H1 (cell line): ENCODE results near the gene BTNL8. TPM values are rescaled to one million over a fixed set of nuclear protein-coding genes. Genes with fewer than 3 reads are reported as not detected.

ENCODE experiments used
- polyA plus RNA-seq, 7 experiments: library from polyadenylated mRNA; depleted of rRNA in 3 of 7; stranded (reverse) in 5 of 7; unstranded in 2 of 7; fragments of >200 nt in 5 of 7; fragments of 200-250 nt in 2 of 7; gene quantifications; 1 replicate in 5 of 7; 2 replicates in 1 of 7; 4 replicates in 1 of 7; pipeline versions ENCODE4 v1.2.1 to v1.2.3, GENCODE V29; 2011 to 2013; ENCODE audit warnings: missing spikeins in 2 of 7, mixed read lengths in 2 of 7
- small RNA-seq: library from polyadenylated mRNA; stranded (forward); fragments of <200 nt; extraction: miRNeasy Mini kit (QIAGEN cat#:217004); gene quantifications from one replicate; pipeline ENCODE3, GENCODE V24; 2013; ENCODE audit not compliant: insufficient read depth
- total RNA-seq: library from RNA; stranded (reverse); fragmentation: NEBNext Ultra II Directional; extraction: Animal tissue kit (Norgen Biotek cat#: 25700); gene quantifications from 2 replicates; pipeline ENCODE4 v1.2.1, GENCODE V29; 2021

Gene BTNL8
- total and polyA plus RNA-seq, 2 of the 8 experiments (the other 6 are each of a cell fraction or from before 2014, with no cell fraction given), result 0.32 to 0.48 TPM

Small RNA genes lying within 50 kb of the gene (small RNA-seq; reads per million reads assigned to genes)
- gene RF00019 (not detected), gene RPS29P12 (not detected)

Other genes with a start within 250 kb of the BTNL8 start
- gene FLT4, start 249.6 kb upstream of the BTNL8 start, total RNA-seq, result 7.7 TPM in 2 replicates
- gene FLT4, start 249.6 kb upstream of the BTNL8 start, polyA plus RNA-seq (2011; rRNA removed), result 6.5 and 8.5 TPM in 2 replicates
- gene OR2Y1, start 159.1 kb upstream of the BTNL8 start, total RNA-seq, result not detected in 2 replicates
- not detected in 2 replicates for gene OR2Y1, start 159.1 kb upstream of the BTNL8 start, polyA plus RNA-seq (2011; rRNA removed)
- gene MGAT1, start 96.4 kb upstream of the BTNL8 start, total RNA-seq, result 77.0 and 83.8 TPM in 2 replicates
- gene MGAT1, start 96.4 kb upstream of the BTNL8 start, polyA plus RNA-seq (2011; rRNA removed), result 66.8 and 96.1 TPM in 2 replicates
- 34.8 and 38.5 TPM in 2 replicates for gene ZFP62, start 37.9 kb upstream of the BTNL8 start, total RNA-seq
- gene ZFP62, start 37.9 kb upstream of the BTNL8 start, polyA plus RNA-seq (2011; rRNA removed), result 5.4 and 9.3 TPM in 2 replicates
- not detected in 2 replicates for gene BTNL3, start 89.7 kb downstream of the BTNL8 start, total RNA-seq
- not detected in 2 replicates for gene BTNL3, start 89.7 kb downstream of the BTNL8 start, polyA plus RNA-seq (2011; rRNA removed)
- gene BTNL9, start 141.1 kb downstream of the BTNL8 start, total RNA-seq, result 0.65 and 0.89 TPM in 2 replicates
- gene BTNL9, start 141.1 kb downstream of the BTNL8 start, polyA plus RNA-seq (2011; rRNA removed), result 0.23 and 0.46 TPM in 2 replicates
- not detected in 2 replicates for gene OR2V1, start 232.0 kb downstream of the BTNL8 start, total RNA-seq
- not detected in 2 replicates for gene OR2V1, start 232.0 kb downstream of the BTNL8 start, polyA plus RNA-seq (2011; rRNA removed)
- gene OR2V2, start 248.4 kb downstream of the BTNL8 start, total RNA-seq, result not detected in 2 replicates
- gene OR2V2, start 248.4 kb downstream of the BTNL8 start, polyA plus RNA-seq (2011; rRNA removed), result not detected in 2 replicates